ENCODE data around the gene YAE1.
A peak's percentile ranks its signal among the peaks of the same experiment; 100 is the strongest.

The YAE1 gene

DNA sequence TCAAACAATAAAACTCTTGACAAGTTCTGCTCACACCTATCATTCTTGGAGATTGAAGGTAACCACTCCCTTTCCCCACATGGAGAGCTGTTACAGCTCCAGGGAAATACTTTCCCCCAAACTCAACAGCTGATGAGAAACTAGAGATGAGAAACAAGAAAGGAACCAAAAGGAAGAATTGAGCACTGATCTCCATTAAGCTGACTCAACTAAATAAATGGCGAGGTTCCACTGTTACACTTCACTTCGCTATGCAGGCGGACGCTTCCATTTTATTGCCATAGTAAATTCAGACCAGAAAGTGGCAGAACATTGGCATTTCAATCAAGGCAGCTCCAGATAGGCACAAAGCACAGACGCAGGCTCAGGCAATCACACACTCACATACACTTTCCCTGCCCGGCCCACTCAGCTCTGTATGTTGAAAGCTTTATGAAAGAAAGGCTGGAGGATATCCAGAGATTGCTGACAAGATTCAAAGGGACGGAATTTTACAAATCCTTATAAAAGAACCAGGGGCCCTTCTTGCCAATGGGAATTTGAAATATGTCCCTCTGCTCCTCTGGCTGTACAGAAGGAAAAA, 11.5 kb upstream of the YAE1 start:
- DNase-seq (ENCODE audit: low read depth in 2 of 2) = no peak

DNA sequence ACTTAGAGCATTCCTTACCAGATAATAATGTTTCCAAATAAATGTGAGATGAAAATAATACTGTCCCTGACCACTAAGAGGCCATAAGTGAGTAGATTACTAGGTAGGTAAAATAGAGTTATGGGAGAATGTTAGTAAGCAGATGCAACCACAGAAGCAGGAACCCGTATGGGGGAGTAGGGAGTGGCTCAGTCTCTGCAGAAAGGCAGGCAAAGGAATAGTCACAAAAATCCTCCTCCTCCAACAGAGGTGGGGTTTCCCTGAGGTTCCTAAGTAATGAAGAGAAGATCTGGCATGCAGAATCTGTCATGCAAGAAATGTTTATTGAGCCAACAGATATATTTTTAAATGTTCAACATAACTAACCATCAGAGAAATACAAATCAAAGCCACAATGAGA, 9.0 kb upstream of the YAE1 start:
- DNase-seq (ENCODE audit: low read depth in 2 of 2) = no peak

DNA sequence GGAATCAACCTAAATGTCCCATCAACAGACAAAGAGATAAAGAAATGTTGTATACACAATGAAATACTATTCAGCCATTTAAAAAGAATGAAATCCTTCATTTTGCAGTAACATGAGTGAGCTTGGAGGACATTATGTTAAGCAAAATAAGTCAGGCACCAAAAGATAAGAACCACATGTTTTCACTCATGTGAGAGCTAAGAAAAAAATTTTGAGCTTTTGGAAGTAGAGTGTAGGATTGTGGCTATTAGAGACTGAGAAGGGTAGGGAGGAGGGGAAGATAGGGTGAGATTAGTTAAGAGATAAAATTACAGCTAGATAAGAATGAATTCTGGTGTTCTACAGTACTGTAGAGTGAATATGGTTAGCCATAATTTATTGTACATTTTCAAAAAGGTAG, 8.3 kb upstream of the YAE1 start:
- DNase-seq (ENCODE audit: low read depth in 2 of 2) = no peak

DNA sequence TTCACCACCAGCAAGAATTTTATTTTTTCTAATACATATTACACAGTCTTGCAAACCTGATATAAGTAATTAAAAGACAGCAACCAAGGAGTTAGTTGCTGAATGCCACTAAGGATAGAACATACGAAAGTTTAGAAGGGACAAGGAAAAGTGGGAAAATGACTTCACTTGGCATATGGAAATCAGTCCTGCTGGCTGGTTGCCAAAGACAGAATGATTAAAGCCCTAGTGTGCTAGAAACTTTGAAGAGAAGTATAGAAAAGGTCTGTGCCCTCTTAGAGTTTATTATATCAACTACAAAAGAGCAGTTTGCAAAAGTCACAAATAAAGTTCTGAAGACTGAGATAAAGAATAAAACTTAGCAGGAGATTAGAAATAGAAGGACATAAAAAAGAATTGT, 5.8 kb upstream of the YAE1 start:
- DNase-seq (ENCODE audit: low read depth in 2 of 2) = no peak

DNA sequence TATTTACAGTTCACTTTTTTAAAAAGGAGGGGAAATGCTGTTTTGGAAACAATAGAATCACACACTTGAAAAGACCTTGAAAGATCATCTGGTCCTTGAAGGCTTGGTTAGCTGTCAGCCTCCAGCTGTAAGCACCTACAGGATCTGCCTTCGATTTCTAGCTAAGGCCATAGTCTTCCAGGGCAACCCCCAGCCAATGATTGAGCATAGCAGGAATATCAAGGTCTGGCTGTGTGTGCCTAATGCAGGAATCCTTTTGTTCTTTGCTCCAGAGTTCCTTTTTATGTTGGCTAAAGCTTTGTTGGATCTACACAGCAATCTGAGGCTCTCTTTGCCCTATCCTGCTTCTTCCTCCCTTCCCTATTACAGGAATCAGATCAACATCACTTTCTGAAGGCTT, 5.2 kb upstream of the YAE1 start:
- no peak for DNase-seq (ENCODE audit: low read depth in 2 of 2)

DNA sequence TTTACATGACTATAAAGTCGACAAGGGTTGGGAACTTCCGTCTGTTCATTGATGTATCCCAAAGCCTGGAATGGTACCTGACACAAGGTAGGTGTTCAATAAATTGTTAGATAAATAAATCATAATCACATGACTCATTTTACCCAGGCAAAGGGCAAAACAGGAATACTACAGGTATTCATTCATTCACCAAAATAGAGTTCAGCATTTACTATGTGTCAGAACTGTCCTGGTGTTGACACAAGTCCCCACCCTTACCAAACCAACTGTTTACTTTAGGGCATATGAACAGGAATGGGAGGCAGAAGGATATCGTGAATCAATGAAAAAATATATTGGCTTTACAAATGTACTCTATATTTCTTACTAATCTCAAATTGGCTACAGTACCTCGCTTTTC, 666 bp upstream of the YAE1 start:
- DNase-seq (ENCODE audit: low read depth in 2 of 2) = no peak

DNA sequence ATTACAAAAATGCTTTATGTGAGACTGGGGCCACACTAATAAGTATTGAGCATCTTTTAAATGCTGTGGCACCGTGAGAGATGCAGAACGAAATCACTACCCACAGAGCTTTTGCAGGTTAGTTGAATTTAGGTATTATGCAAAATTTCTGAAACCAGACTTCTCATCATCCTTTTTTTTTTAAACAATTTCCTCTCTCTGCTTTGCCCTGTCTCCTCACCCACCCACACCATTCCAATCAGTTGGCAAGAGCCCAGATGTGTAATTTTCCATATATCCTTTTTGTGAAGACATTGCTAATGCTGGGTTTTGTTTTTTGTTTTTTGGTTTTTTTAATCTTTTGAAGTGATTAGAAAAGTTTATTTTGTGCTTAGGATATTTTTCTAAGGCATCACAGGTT, 1.1 kb downstream of the YAE1 start:
- no peak for DNase-seq (ENCODE audit: low read depth in 2 of 2)

DNA sequence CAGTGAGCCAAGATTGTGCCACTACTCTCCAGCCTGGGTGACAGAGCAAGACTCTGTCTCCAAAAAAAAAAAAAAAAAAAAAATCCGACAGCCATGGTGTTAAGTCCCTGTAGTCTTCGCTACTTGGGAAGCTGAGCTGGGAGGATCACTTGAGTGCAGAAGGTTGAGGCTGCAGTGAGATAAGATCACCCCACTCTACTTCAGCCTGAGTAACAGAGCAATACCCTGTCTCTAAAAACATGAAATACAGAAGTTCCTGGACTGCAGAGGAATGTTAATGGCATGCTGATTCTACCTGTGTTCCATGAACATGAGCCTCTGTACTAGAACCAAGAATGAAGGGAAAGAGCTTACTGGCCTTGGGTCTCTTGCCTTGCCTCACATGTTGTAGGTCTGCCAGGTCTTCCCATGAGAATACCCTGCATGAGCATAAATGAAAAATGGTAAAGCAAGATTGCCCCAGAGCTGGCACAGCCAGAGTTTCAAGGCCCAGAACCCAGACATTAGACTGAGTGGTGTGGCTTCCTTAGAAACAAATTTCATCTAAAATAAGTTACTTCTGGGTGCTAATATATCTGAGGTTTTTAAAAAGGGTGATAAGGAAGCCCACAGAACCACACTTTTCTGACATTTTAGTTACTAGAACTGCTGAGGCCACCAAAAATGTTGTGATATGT, 8.6 kb downstream of the YAE1 start:
- DNase-seq (ENCODE audit: low read depth in 2 of 2) = no peak

DNA sequence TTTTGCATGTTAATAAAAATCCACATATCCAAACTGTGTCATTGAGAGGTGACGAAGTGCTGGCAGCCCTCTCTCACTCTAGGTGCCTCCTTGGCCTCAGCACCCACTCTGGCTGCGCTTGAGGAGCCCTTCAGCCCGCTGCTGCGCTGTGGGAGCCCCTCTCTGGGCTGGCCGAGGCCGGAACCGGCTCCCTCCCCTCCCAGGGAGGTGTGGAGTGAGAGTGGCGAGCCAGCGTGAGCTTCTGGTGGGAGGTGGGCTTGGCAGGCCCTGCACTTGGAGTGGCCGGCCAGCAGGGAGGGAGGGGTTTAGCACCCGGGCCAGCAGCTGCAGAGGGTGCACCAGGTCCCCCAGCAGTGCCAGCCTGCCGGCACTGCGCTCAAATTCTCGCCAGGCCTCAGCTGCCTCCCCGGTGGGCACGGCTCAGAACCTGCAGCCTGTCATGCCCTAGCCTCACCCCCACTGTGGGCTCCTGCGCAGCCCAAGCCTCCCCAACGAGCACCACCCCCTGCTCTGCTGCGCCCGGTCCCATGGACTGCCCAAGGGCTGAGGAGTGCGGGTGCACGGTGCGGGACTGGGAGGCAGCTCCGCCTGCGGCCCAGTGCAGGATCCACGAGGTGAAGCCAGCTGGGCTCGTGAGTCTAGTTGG, 11.1 kb downstream of the YAE1 start:
- DNase-seq (ENCODE audit: low read depth in 2 of 2) = no peak

DNA sequence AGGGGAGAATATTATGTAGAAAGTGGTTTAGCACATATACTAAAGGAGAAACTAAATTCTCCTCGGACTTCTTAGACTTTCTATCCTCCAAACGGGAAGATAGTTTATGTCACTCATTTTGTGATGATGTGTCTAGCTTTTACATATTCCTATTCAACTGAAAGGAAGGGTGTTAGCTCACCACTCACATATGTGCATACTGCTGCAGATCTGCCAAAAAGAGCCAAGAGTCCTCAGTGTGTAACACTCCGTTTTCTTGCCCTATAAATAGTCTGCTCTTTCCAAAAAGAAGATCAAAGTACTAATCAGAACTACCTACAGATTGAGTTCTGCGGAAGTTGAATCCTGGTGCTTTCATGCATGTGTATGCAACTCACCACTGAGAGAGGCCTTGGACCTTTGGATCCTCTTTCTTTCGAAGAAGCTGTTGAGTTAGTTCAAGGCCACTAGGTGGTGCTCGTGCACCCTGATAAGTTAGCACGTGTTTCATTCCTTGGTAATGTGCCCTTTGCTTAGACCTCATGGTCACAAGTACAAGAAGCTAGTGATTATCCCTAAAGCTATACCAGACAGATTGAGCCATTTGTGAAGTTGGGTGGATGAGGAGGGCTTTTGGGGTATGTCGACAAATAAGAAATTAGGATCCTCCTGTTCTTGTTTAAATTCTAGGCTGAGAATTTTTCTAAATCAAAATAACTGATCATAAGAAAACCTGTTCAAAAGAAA, 14.1 kb downstream of the YAE1 start:
- peak; percentile 57 to 68 for DNase-seq (ENCODE audit: low read depth in 2 of 2)

DNA sequence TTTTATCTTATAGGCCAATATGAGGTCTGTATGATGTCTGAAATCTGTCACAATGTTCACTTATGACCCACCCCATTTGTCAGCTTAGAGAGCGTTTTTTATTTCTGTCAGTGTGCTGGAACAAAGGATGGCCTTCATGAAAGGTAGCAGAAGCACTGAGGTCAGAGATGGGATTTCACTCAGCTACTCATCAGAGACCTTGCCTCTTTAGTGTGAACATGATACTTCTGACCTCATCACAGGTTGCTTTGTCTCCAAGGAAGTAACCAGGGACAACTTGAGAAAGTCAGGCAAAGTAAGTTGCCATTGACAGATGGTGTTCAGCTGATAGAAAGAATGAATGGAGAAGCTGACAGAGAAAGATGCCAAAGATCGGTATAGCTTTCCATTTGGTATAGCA, 16.3 kb downstream of the YAE1 start:
- DNase-seq (ENCODE audit: low read depth in 2 of 2) = no peak

DNA sequence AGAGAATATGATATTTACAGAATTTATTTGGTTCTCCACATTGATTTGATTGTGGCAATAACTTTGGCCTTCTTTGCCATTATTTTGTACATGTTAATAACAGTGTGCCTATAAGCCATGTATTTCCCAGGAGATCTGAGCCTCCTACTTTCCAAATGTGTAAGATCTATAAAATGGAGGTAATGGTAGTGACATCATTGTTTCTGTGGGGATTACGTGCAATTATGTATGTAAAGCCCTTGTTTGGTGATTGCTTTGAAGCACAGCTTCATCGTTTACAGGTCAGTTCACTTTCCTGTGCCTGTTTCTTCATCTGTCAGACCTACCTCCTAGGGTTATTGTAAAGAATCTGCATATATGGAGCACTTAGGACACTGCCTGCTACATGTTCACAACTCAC, 17.3 kb downstream of the YAE1 start:
- DNase-seq (ENCODE audit: low read depth in 2 of 2) = no peak

DNA sequence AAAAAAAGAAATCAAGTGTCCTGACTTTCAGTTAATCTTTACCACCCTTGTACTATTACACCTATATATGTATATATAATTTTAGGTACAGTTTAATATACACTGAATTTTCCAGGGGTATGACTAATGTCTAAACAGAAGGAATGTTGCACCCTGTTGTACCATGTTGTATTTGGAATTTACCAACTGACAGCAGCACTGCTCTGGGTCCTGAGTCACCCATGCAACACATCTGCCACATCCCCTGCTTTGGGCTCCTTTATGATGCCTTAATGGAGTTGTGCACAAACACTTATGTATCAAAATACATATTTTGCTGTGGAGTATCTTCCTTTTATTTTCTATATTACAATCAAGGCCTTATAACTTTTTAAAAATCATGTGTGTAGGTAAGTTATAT, 21.2 kb downstream of the YAE1 start:
- no peak for DNase-seq (ENCODE audit: low read depth in 2 of 2)

DNA sequence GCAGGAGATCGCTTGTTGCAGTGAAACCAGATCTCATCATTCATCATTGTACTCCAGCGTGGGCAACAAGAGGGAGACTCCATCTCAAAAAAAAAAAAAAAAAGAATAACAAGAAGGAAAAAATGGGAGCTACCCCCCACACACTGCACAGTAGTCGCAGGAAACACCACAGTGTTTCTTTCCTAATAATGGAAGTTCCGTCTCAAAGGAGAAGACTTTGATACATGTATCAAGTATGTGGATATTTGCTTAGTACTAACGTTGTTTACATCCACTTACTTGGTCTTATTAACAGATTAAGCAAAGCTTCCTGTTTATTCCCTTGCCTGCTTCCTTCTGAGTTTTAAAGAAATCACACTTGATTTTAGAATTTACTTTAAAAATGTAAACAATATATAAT, 22.2 kb downstream of the YAE1 start:
- no peak for DNase-seq (ENCODE audit: low read depth in 2 of 2)

DNA sequence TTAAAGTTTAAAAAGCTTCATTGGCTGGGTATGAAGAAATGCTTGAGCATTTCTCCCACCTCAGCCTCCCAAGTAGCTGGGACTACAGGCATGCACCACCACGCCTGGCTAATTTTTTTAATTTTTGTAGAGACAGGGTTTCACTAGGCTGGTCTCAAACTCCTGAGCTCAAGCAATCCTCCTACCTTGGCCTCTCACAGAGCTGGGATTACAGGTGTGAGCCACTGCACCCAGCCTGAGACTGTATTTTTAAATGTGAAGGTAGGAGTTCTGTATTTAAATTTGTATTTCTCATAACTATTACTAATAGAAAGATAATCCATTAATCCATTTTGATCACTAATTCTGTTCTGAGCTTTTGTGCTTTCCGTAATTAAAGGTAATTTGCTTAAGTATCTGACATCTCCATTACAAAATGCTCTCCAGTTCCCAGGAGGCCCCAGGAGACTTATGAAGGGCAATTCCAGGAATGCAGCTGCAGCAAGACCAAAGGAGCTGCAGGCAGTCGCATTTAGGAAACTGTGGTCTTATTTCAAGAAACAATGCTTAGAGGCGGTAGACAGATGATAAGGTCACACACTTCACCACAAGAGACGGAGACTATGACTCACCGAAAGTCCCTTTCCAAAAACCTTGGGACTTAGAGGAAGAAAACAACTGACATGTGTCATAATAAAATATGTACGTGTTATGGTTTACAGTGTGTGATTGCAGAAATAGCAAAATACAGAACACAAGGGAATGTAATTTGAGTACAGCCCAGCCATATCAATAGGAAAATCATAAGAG, 23.3 kb downstream of the YAE1 start:
- peak in 1 of 2 donors; percentile 68 for DNase-seq (ENCODE audit: low read depth in 2 of 2)

DNA sequence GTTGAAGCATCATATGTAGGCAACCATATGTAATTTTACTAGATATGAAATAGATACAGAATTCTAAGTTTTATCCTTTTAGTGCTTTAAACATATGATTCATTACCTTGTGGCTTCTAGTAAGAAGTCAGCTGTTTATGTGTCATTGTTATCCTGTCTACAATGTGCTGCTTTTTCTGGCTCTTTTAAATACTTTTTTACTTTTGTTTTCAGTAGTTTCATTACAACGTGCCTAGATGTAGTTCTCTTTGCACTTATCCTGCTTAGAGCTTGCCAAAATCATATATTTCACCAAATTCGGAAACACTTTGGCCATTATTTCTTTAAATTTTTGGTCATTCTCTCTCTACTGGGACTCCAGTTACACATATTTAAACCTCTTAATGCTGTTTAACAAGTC, 26.4 kb downstream of the YAE1 start:
- DNase-seq (ENCODE audit: low read depth in 2 of 2) = no peak

DNA sequence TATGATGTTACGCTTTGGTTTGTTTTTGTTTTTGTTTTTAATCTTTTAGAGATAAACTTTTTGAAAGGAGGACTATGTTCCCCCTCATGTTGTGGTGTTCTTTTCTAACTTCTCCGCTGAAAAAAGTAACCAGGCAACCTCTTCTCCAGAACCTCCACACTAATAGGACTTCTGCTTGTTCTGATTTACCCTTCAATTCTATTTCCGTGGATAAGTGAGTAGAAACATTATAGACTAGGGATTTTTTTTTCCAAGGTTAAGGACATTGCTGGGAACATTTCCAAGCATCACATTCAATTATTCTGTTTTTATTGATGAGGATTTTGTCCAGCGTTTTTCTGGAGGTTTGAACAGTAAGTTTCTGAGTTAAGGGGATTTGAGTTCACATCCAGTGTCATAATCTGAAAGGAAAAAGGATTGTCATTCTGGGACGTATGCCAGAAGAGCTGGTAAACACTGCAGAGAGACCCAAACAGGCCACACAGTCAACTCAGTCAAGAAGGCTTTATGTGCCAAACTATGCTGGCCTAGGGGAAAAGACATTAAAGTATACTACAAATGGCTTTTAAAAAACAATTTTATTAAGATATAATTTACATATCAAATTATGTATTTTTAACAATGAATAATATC, 28.9 kb downstream of the YAE1 start:
- DNase-seq (ENCODE audit: low read depth in 2 of 2) = no peak

DNA sequence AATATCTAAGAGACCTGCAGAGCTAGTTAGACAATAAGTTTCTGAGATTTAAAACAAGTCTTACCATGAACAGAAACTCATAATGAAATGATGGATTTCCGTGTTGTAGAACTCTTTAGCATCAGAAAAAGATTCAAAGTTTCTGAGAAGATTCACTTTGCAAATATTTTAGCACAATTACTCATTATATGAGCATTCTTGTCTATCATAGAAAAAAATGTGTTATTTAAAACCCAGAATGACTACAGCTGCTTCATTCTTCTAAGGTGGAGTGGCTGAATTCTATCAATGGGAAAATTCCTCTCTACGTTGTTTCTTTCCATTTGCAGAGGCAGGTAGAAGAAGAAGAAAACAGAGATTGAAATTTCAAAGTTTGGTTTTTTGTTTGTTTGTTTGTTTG, 36.1 kb downstream of the YAE1 start:
- no peak for DNase-seq (ENCODE audit: low read depth in 2 of 2)

DNA sequence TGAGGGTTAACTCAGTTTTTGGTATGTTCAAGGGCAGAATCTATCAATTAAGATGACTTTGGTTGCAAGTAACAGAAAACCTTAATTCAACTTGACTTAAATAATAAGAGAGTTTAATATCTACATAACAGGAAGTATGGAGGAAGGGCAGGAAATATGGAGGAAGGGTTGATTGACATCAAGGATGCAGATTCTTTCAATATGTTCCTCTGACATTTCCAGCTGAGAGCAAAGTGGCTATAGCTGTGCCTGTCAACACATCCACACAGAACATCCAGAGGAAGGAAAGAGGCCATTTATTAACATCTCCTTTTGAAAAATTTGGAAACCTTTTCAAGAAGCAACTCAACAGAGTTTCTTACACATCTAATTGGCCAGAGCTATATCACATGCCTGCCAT, 37.7 kb downstream of the YAE1 start:
- DNase-seq (ENCODE audit: low read depth in 2 of 2) = no peak

DNA sequence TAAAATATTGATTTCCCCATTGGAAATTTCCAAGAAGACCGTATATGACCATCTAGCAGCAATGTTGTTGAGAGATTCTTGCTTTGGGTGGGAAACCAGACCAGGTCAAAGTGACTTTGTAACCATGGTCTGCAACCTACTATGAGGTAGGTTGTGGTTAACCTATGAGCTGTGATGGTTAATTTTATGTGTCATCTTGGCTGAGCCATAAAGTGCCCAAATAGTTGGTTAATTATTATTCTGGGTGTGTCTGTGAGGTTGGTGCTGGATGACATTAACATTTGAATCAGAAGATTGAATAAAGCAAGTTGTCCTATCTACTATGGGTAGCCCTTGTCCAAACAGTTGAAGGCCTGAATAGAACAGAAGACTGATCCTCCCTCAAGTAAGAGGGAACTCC, 38.9 kb downstream of the YAE1 start:
- no peak for DNase-seq (ENCODE audit: low read depth in 2 of 2)

DNA sequence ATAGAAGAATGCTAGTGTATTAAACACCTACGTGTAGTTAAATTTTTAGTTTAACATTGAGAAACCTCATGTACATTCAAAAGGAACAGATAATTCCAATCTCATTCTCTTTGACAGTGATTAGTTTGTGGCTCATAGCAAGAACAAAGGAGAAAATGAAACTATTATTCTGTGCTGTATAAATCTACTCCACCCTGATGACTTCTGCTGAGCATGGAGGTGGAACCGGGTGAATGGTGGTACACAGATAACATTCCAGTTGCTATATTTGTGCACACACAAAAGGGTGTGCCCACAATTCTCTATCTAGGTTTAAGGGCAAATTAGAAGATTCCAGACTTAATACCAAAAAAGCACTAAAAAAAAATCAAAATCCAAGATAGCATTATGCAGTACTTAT, 40.1 kb downstream of the YAE1 start:
- no peak for DNase-seq (ENCODE audit: low read depth in 2 of 2)

DNA sequence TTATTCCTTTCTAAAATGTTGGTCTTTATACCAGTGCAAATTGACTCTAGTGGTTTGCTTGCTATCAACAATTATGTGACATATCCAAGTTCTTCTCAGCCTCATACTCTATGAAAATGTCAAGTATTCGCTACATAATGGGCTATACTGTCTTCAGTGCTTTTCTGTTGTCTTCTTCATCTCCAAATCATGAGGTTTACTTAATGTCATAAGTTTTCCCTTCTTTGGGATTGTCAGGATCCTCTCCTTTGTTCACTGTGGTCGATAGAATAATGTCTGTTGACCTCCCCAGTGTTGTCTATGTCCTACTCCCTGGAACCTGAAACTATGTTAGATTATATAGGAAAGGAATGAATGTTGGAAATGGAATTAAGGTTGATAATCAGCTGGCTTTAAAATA, 40.7 kb downstream of the YAE1 start:
- no peak for DNase-seq (ENCODE audit: low read depth in 2 of 2)

Measured in activated CD8-positive, alpha-beta memory T cell treated with anti-CD3 and anti-CD28 coated beads for 4 hours (primary cell).